Body of pancreas (tissue), 4 donors: ENCODE measurements around the gene FAM229A. TPM values are rescaled to one million over a fixed set of nuclear protein-coding genes. Genes with fewer than 3 reads are reported as not detected.

Source experiments
- ATAC-seq: fragments of 150-250 bp; one replicate; pipeline ENCODE4 v1.9.1; 2016
- DNase-seq, 4 donors: peaks; one replicate each; pipeline ENCODE4 v3.0.0-alpha.2; 2019
- H3K27ac ChIP-seq, 4 donors: fragments of 200-600 bp; sonication (generic); 1 replicate in 3 of 4; 2 replicates in 1 of 4; pipeline versions ENCODE4 v1.5.1 to v1.6.1; 2016 to 2019; ENCODE audit warnings: mild to moderate bottlenecking in 1 of 4, mixed read lengths in 1 of 4, moderate library complexity in 1 of 4
- H3K27me3 ChIP-seq, 2 donors: fragments of 200-600 bp; sonication (generic); one replicate each; pipeline ENCODE4 v1.6.0; 2016; ENCODE audit warnings: mild to moderate bottlenecking in 1 of 2
- H3K36me3 ChIP-seq, 2 donors: fragments of 200-600 bp; sonication (generic); replicated peaks in 1 of 2; 2 replicates each; pipeline ENCODE4 v1.5.1; 2016; ENCODE audit warnings: low read depth in 2 of 2; ENCODE audit not compliant: insufficient read depth in 1 of 2
- H3K4me1 ChIP-seq: fragments of 200-600 bp; sonication (generic); one replicate; pipeline ENCODE4 v1.6.0; 2016
- H3K4me3 ChIP-seq, 2 donors: fragments of 200-600 bp; sonication (generic); 1 replicate in 1 of 2; 2 replicates in 1 of 2; pipeline ENCODE4 v1.5.1; 2016 to 2019
- H3K9me3 ChIP-seq, 3 donors: fragments of 200-600 bp; sonication (generic); 1 replicate in 2 of 3; 2 replicates in 1 of 3; pipeline ENCODE4 v1.5.1; 2016
- CTCF ChIP-seq, 7 experiments: fragments of 450-650 bp in 4 of 7; fragments of 200-600 bp in 3 of 7; sonication (generic) in 3 of 7; IDR thresholded peaks; one replicate each; pipeline ENCODE4 v1.5.1; 2016 to 2019; ENCODE audit warnings: antibody characterized with exemption in 7 of 7
- POLR2A ChIP-seq, 3 donors: fragments of 450-650 bp; IDR thresholded peaks; one replicate each; pipeline ENCODE4 v1.6.1; 2016; ENCODE audit warnings: antibody characterized with exemption in 3 of 3, mild to moderate bottlenecking in 2 of 3
- WGBS, 2 donors: methylation state at CpG; one replicate each; pipeline ENCODE4 v1.1.5; 2017; 5-methylcytosine and 5-hydroxymethylcytosine counted together
- intact Hi-C: fragments of 100-400 bp; cut with DNase I; formaldehyde crosslinking; loops from one replicate; pipeline ENCODE4 v1.15.1; 2023
- total RNA-seq, 2 donors: library from RNA; depleted of rRNA; stranded (reverse); fragments of >200 nt; gene quantifications; one replicate each; pipeline ENCODE4 v1.1.0, GENCODE V29; 2016

FAM229A gene
- total RNA-seq, 2 donors from 2014 or later, result 3.6 to 15.6 TPM

GRCh38 chr1:32363713-32364112 lies 1.4 kb upstream of the FAM229A start:
- peaks cover 16% of the 10 kb centered on the region for H3K4me1 ChIP-seq
- 88 to 90% methylated on average over 2 to 12 of the region's 12 CpGs for WGBS, 2 donors
- no peak overlapping the region for H3K4me3 ChIP-seq
- intact Hi-C loops, result no loop called here
- no peaks in the 10 kb centered on the region for H3K9me3 ChIP-seq
- H3K27me3 ChIP-seq, result no peaks in the 10 kb centered on the region
- TF ChIP-seq POLR2A (IDR thresholded peaks at IDR 0.05) (no peak), CTCF (IDR thresholded peaks at IDR 0.05) (no peak)
- no peak overlapping the region for H3K27ac ChIP-seq
- H3K36me3 ChIP-seq, result peaks cover 0 to 15% of the 10 kb centered on the region in 2 donors
- DNase-seq (peak in 1 of 4 donors; percentile 26), ATAC-seq (no peak)

- intact Hi-C loops, result no loop called here
- ATAC-seq, result peak; percentile 68
- Histone ChIP-seq H3K4me3 (no peak overlapping the region), H3K27me3 (no peaks in the 10 kb centered on the region), H3K4me1 (peaks cover 16% of the 10 kb centered on the region), H3K27ac (peak overlapping the region in 3 of 4 donors; percentile 37 to 55 (median 42)), H3K9me3 (no peaks in the 10 kb centered on the region), H3K36me3 (peaks cover 0 to 10% of the 10 kb centered on the region in 2 donors)
- peak; percentile 51 to 67 (median 54) for DNase-seq
- WGBS, 2 donors, result 0 to 1% methylated on average over 7 to 81 of the region's 91 CpGs
- TF ChIP-seq POLR2A (IDR thresholded peaks at IDR 0.05) (peak; percentile 17 to 29 (median 23)), CTCF (IDR thresholded peaks at IDR 0.05) (peak in 5 of 7 experiments; percentile 12 to 44 (median 29))
Measured at GRCh38 chr1:32361674-32362473, 411 bp downstream of the FAM229A start.

- Histone ChIP-seq H3K4me3 (no peak overlapping the region), H3K27ac (no peak overlapping the region), H3K27me3 (no peaks in the 10 kb centered on the region), H3K36me3 (peaks cover 0 to 8% of the 10 kb centered on the region in 2 donors), H3K9me3 (no peaks in the 10 kb centered on the region), H3K4me1 (peaks cover 16% of the 10 kb centered on the region)
- no peak for TF ChIP-seq POLR2A (IDR thresholded peaks at IDR 0.05)
- TF ChIP-seq CTCF (IDR thresholded peaks at IDR 0.05), result no peak
- intact Hi-C loops, result no loop called here
- ATAC-seq, result peak; percentile 3
- WGBS, 2 donors, result 49 to 90% methylated on average over 6 to 23 of the region's 35 CpGs
- no peak for DNase-seq
Measured at GRCh38 chr1:32361308-32361673, 994 bp downstream of the FAM229A start.

GRCh38 chr1:32358435-32358834 lies 3.9 kb downstream of the FAM229A start:
- Histone ChIP-seq H3K4me1 (peaks cover 30% of the 10 kb centered on the region), H3K4me3 (no peak overlapping the region), H3K27ac (no peak overlapping the region), H3K9me3 (no peaks in the 10 kb centered on the region), H3K36me3 (no peaks in the 10 kb centered on the region), H3K27me3 (no peaks in the 10 kb centered on the region)
- intact Hi-C loops, result no loop called here
- no peak for ATAC-seq
- TF ChIP-seq POLR2A (IDR thresholded peaks at IDR 0.05), result no peak
- TF ChIP-seq CTCF (IDR thresholded peaks at IDR 0.05), result no peak
- DNase-seq, result no peak
- WGBS, 2 donors, result 42 to 50% methylated on average over 3 of the region's 3 CpGs

- intact Hi-C loops, result no loop called here
- WGBS, 2 donors, result 75 to 80% methylated on average over 6 of the region's 6 CpGs
- TF ChIP-seq POLR2A (IDR thresholded peaks at IDR 0.05) (no peak), CTCF (IDR thresholded peaks at IDR 0.05) (no peak)
- Histone ChIP-seq H3K27me3 (no peaks in the 10 kb centered on the region), H3K4me1 (peaks cover 37% of the 10 kb centered on the region), H3K27ac (no peak overlapping the region), H3K9me3 (no peaks in the 10 kb centered on the region), H3K4me3 (no peak overlapping the region), H3K36me3 (no peaks in the 10 kb centered on the region)
- ATAC-seq (no peak), DNase-seq (no peak)
Measured at GRCh38 chr1:32357614-32358013, 4.7 kb downstream of the FAM229A start.
